Muscle layer of duodenum (tissue), 2 donors: ENCODE data around the gene EHBP1L1.

ENCODE experiments used
- H3K27ac ChIP-seq: one replicate; pipeline ENCODE4 v1.7.0; 2013; ENCODE audit warnings: mild to moderate bottlenecking, low read length
- H3K27me3 ChIP-seq: one replicate; pipeline ENCODE4 v1.7.0; 2013; ENCODE audit warnings: low read depth, mild to moderate bottlenecking, control low read depth, low read length
- H3K36me3 ChIP-seq, 2 donors: one replicate each; pipeline ENCODE4 v1.7.0; 2013; ENCODE audit warnings: low read length in 2 of 2, control low read depth in 1 of 2, mild to moderate bottlenecking in 1 of 2; ENCODE audit not compliant: insufficient read depth in 2 of 2, control insufficient read depth in 1 of 2
- H3K4me1 ChIP-seq, 2 donors: one replicate each; pipeline ENCODE4 v1.7.0; 2013; ENCODE audit warnings: low read length in 2 of 2, mild to moderate bottlenecking in 2 of 2, control low read depth in 1 of 2, moderate library complexity in 1 of 2; ENCODE audit not compliant: insufficient read depth in 2 of 2, control insufficient read depth in 1 of 2
- H3K4me3 ChIP-seq, 2 donors: one replicate each; pipeline ENCODE4 v1.7.0; 2013; ENCODE audit warnings: low read length in 2 of 2, low read depth in 1 of 2, mild to moderate bottlenecking in 1 of 2
- H3K9me3 ChIP-seq, 2 donors: one replicate each; pipeline ENCODE4 v1.7.0; 2013; ENCODE audit warnings: low read length in 2 of 2, control low read depth in 1 of 2, mild to moderate bottlenecking in 1 of 2; ENCODE audit not compliant: control insufficient read depth in 1 of 2
- donor health status: healthy.

Gene EHBP1L1

DNA sequence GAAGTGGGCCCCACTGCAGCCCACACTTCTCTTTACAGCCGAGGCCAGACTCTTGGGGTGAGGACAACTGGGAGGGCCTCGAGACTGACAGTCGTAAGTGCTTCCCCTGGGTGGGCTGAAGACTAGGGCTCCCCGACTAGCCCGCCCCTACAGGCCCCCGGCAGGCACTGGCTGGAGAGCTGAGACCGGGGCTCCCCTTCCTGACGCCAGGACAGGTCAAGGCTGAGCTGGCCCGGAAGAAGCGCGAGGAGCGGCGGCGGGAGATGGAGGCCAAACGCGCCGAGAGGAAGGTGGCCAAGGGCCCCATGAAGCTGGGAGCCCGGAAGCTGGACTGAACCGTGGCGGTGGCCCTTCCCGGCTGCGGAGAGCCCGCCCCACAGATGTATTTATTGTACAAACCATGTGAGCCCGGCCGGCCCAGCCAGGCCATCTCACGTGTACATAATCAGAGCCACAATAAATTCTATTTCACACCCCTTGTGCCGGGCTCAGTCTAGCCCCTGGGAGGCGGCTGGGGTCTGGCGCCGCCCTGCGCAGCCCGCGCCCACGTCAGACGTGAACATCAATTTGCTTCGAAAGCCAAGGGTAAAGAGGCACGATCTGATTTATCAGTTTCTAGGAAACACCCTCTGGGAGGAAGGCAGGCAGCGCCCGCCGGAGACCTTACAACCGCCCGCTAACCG, 37.5 kb upstream of the EHBP1L1 start:
- no peak overlapping the region for H3K4me3 ChIP-seq
- no peaks in the 10 kb centered on the region for H3K27me3 ChIP-seq
- no peak overlapping the region for H3K27ac ChIP-seq
- no peaks in the 10 kb centered on the region for H3K9me3 ChIP-seq
- peaks cover 5 to 44% of the 10 kb centered on the region in 2 donors for H3K36me3 ChIP-seq
- peaks cover 7 to 26% of the 10 kb centered on the region in 2 donors for H3K4me1 ChIP-seq

DNA sequence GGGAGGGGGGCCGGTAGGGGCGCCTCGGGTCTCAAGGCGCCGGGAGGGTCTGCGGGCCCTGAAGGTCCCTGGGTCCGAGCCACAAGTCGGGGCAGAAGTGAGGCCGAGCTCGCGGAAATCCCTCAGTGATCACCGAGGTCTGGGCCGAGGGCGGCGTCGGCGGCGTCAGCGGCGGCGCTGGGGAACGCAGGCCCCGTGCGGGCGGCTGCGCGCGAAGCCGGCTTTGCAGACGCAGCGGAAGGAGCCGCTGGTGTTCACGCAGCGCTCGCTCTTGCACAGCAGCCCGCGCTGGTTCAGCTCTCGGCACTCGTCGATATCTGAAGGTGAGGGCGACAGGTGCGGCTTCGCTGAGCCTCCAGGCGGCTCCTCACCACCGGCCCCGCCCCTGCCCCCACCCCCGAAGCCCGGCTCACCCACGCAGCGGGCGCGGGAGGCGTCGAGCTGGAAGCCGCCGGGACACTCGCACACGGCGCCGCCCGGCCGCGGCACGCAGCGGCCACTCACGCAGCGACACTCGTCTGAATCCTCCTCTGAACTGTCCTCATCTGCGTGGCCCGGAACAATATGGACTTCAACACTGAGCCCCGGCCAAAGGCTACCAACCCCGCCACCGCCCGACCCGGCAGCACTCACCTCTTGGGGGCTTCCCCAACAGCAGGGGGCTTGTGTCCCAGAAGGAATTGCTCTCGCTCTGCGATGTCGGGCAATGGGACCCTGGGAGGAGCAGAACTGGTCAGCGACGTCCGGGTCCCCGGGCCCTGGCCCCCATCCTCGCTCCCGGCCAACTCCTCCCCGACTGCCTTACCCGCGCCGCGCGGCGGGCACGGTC, 36.7 kb upstream of the EHBP1L1 start:
- peak overlapping the region in 1 of 2 donors; percentile 75 for H3K4me3 ChIP-seq
- H3K4me1 ChIP-seq = peaks cover 7 to 26% of the 10 kb centered on the region in 2 donors
- peaks cover 5 to 41% of the 10 kb centered on the region in 2 donors for H3K36me3 ChIP-seq
- no peaks in the 10 kb centered on the region for H3K27me3 ChIP-seq
- no peak overlapping the region for H3K27ac ChIP-seq
- H3K9me3 ChIP-seq = no peaks in the 10 kb centered on the region

DNA sequence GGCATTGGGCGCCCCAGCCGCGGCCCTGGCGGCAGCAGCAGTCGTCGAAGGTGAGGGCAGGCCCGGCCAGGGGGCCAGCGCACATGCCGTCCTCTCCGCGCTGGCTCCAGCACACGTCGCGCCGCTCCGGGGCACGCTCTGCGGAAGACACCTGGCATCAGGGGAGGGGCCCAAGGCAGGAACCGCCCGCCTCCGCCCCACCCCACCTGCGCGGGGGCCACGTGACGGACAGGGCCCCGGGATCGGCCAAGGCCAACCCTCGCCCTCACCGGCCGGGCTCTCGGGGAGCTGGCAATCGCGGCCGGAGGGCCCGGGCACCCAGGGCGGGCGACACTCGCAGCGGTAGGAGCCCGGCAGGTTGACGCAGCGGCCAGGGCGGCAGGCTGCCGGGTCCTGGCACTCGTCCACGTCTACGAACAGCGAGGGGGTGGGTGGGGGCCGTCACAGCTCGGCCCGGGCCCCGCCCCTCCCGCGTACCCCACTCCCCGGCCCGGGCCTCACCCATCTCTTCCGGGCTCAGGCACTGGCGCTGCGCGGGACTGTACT, 36.0 kb upstream of the EHBP1L1 start:
- H3K36me3 ChIP-seq = peaks cover 5 to 38% of the 10 kb centered on the region in 2 donors

DNA sequence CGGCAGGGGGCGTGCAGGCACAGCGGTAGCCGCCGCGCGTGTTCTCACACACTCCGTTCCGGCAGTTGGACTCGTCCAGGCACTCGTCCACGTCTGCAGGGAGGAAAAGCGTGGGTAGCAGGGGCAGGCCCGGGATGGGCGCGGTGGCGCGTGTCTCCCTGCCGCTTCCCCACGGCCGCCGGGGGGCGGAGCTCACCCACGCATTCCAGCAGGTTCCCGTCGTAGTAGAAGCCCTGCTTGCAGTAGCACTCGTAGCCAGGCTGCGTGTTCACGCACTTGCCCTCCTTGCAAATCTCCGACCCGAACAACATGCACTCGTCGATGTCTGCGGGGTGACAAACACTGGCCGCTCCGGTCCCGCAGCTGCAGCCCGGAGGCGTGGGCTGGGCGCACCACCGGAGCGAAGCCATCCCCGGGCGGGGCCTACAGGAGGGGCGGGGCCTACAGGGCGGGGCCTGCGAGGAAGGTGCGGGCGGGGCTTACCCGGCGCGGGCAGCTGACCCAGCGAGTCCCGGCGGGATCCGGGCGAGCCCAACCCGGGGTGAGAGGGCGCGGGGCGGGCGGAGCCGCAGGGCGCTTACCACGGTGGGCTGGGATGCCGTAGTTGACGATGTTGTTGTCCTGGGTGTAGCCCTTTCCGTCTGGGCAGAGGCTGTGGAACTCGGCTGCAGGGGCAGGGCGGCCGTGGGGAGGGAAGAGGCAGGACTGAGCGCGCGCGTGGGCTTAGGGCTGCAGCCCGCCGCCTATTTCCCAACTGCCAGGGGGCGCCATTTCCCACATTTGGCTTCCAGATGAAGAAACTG, 35.4 kb upstream of the EHBP1L1 start:
- H3K4me1 ChIP-seq = peaks cover 7 to 26% of the 10 kb centered on the region in 2 donors
- H3K9me3 ChIP-seq = no peaks in the 10 kb centered on the region
- peak overlapping the region; percentile 66 to 75 for H3K4me3 ChIP-seq
- no peaks in the 10 kb centered on the region for H3K27me3 ChIP-seq
- peak overlapping the region; percentile 60 for H3K27ac ChIP-seq
- H3K36me3 ChIP-seq = peaks cover 5 to 37% of the 10 kb centered on the region in 2 donors

More for the DNA sequence above, 36.0 kb upstream of the EHBP1L1 start:
- Histone ChIP-seq H3K4me3 (peak overlapping the region; percentile 66 to 75), H3K27ac (no peak overlapping the region), H3K4me1 (peaks cover 7 to 26% of the 10 kb centered on the region in 2 donors), H3K27me3 (no peaks in the 10 kb centered on the region), H3K9me3 (no peaks in the 10 kb centered on the region)

DNA sequence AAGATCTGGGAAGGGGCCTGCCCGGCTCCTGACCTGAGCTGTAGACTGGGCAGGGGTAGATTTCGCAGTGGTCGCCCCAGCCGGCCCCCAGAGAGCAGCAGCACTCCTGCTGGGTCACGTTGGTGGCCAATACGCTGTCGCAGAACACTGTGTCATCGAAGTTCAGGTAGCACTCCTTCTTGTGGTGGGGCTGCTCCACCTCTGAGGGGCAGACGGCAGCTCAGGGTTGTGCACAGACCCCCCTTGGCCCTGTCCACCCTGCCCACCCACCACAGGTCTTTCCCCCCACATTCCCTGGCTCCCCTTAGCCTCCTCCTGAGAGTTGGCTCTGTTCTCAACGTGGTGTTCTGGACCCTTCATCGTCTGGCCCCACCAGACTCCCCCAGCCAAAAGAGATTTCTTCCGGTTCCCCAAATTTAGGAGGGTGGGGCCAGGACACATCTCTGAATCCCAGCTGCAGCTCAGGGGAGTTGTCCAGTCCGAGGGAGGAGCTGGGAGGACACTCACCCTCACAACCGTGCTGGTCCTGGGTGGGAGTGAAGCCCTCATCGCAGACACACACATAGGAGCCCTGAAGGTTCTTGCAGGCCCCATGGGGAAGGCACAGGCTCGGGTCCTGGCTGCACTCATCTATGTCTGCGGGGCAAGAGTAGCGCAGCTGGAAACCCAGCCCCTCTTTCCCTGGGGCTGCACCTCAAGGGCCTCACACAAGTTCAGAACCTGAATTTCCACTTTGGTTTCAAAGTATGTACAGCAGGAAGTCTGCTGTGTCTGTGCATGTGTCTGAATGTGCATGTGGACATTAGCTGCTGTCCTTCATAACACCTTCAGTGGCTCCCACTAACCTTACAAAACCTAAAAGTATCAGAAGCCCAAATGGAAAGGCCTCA, 34.5 kb upstream of the EHBP1L1 start:
- peaks cover 7 to 26% of the 10 kb centered on the region in 2 donors for H3K4me1 ChIP-seq
- H3K27ac ChIP-seq = peak overlapping the region; percentile 60
- H3K4me3 ChIP-seq = peak overlapping the region; percentile 30 to 75
- H3K9me3 ChIP-seq = no peaks in the 10 kb centered on the region
- peaks cover under 1 to 30% of the 10 kb centered on the region in 2 donors for H3K36me3 ChIP-seq
- H3K27me3 ChIP-seq = no peaks in the 10 kb centered on the region

DNA sequence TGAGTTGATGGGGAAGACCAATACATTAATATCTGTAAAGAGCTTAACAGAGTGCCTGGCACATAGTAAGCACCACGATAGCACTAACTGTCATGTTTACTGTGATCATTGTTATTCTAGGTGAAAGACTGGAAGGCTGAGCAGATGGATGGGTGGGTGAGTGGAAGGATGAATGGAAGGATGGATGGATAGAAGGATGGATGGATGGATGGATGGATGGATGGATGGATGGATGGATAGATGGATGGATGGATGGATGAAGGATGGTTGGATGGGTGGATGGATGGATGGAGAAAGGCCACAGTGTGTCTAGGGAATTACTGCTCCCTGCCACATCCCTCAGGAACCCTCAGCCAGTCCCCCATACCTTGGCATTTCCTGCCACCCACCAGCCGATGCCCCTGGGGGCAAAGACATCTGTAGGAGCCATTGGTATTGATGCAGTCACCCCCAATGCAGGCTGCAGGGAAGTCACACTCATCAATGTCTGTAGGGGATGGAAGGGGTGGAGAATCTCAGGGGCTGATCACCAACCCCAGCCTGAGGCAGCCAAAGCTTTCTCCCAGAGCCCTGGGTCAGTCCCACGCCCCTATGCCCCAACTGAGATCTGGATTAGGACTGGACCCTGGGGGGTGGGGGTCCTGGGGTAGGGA, 33.0 kb upstream of the EHBP1L1 start:
- peaks cover 0 to 17% of the 10 kb centered on the region in 2 donors for H3K36me3 ChIP-seq
- no peaks in the 10 kb centered on the region for H3K27me3 ChIP-seq
- H3K4me3 ChIP-seq = no peak overlapping the region
- peaks cover 7 to 28% of the 10 kb centered on the region in 2 donors for H3K4me1 ChIP-seq
- no peaks in the 10 kb centered on the region for H3K9me3 ChIP-seq
- H3K27ac ChIP-seq = no peak overlapping the region

DNA sequence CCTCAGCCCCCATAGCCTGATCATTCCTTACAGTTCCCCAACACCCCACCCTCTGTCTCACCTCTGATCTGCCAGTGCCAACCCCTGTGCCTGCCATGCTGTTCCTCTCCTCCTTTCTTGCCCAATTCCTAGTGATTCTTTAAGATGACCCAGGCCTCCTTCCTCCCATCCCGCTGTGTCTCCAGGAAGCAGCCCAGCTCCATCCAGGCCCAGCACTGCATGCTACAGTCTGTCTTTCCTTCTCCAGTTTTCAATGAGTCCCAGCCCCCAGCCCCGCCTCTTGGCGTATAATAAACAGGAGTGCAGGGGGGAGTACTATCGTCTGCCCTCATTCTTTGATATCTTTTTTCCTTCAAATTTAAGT, 30.0 kb upstream of the EHBP1L1 start:
- Histone ChIP-seq H3K27me3 (no peaks in the 10 kb centered on the region), H3K4me3 (peak overlapping the region in 1 of 2 donors; percentile 34), H3K9me3 (no peaks in the 10 kb centered on the region), H3K36me3 (peaks cover 5 to 8% of the 10 kb centered on the region in 2 donors), H3K4me1 (peaks cover 7 to 14% of the 10 kb centered on the region in 2 donors), H3K27ac (peak overlapping the region; percentile 45)

DNA sequence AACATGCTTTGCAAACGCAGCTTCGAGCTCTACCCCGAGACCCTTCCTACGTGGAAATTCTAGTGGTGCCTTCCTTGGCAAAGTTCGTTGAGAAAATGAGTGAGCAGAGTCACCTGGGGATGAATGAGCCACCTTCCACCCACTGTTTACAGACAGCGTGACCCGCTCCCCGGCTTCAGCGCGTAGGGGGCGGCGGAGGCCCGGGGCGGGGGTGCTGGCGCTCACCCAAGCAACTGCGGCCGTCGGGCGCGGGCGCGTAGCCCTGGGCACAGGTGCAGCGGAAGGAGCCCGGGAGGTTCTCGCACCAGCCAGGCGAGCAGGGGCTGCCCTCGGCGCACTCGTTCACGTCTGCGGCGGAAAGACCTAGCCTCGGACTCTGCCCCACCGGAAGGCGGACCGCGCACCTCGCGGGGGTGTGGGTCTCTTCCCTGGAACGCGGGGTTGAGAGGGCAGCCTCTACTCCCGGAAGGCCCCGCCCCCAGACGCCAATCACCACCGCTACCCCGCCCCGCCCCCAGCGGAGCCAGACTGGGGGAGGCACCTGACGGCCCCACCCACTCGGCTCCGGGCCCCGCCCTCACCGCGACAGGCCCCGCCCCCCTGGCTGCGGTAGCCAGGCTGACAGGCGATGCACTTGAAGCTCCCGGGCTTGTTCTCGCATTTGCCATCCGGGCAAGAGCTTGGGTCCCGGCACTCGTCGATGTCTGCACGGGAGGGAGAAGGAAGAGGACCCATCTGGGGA, 29.5 kb upstream of the EHBP1L1 start:
- Histone ChIP-seq H3K27ac (peak overlapping the region; percentile 45), H3K4me1 (peaks cover 3 to 10% of the 10 kb centered on the region in 2 donors), H3K9me3 (no peaks in the 10 kb centered on the region), H3K4me3 (peak overlapping the region; percentile 14 to 34), H3K27me3 (no peaks in the 10 kb centered on the region), H3K36me3 (peaks cover 8% of the 10 kb centered on the region in 2 donors)

DNA sequence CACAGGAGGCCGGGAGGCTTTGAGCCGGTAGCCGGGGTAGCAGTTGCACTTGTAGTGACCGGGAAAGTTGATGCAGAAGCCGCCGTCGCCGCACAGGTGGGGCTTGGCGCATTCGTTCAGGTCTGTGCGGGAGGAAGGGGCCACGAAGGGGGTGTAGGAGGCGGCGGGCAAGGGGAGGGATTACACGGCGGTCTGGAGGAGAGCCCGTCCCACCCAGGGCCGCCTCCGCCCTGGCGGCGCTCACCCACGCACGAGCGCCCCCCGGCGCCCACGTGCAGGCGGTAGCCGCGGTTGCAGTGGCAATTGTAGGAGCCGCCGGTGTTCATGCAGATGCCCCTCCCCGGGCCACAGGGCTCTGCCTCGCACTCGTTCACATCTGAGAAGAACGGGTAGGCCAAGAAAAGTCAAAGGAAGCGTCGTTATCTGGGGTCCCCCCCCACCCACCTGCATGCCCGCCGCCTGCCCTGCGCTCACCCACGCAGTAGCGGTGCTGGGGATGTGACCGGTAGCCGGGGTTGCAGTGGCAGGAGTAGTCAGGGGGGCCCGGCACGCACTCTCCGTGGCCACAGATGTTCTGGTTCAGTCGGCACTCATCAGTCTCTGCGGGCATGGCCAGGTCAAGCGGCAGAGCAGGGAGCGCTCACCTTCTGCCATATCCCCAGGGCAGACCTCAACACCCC, 28.3 kb upstream of the EHBP1L1 start:
- peaks cover 8 to 16% of the 10 kb centered on the region in 2 donors for H3K36me3 ChIP-seq
- H3K27me3 ChIP-seq = no peaks in the 10 kb centered on the region
- no peak overlapping the region for H3K4me3 ChIP-seq
- no peak overlapping the region for H3K27ac ChIP-seq
- H3K4me1 ChIP-seq = peaks cover 0 to 7% of the 10 kb centered on the region in 2 donors
- H3K9me3 ChIP-seq = no peaks in the 10 kb centered on the region
